ENCODE data around the gene KCNQ2.

DNA sequence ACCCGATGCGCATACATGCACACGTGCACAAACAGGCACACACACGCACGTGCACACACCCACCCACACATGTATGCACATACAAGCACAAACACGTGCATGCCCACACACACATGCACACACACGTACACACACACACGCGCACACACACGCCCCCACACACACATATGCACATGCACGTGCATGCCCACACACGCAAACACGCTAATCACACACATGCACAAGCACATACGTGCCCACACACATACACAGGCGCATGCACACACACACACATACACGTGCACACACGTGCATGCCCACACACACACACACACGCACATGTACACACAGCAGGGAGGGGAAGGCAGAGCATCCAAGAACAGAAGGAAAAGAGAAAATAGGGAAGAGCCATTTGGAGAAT, 84.5 kb downstream of the KCNQ2 start:
- TF ChIP-seq, protein P1, sequence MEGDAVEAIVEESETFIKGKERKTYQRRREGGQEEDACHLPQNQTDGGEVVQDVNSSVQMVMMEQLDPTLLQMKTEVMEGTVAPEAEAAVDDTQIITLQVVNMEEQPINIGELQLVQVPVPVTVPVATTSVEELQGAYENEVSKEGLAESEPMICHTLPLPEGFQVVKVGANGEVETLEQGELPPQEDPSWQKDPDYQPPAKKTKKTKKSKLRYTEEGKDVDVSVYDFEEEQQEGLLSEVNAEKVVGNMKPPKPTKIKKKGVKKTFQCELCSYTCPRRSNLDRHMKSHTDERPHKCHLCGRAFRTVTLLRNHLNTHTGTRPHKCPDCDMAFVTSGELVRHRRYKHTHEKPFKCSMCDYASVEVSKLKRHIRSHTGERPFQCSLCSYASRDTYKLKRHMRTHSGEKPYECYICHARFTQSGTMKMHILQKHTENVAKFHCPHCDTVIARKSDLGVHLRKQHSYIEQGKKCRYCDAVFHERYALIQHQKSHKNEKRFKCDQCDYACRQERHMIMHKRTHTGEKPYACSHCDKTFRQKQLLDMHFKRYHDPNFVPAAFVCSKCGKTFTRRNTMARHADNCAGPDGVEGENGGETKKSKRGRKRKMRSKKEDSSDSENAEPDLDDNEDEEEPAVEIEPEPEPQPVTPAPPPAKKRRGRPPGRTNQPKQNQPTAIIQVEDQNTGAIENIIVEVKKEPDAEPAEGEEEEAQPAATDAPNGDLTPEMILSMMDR (IDR thresholded peaks at IDR 0.05; ENCODE audit: insufficient read depth, low read length) = no peak
- TF ChIP-seq POLR2AphosphoS5 (IDR thresholded peaks at IDR 0.05; ENCODE audit: low read depth) (no peak), GABPA (IDR thresholded peaks at IDR 0.05; ENCODE audit: low read depth) (no peak)
- TF ChIP-seq, protein P2, sequence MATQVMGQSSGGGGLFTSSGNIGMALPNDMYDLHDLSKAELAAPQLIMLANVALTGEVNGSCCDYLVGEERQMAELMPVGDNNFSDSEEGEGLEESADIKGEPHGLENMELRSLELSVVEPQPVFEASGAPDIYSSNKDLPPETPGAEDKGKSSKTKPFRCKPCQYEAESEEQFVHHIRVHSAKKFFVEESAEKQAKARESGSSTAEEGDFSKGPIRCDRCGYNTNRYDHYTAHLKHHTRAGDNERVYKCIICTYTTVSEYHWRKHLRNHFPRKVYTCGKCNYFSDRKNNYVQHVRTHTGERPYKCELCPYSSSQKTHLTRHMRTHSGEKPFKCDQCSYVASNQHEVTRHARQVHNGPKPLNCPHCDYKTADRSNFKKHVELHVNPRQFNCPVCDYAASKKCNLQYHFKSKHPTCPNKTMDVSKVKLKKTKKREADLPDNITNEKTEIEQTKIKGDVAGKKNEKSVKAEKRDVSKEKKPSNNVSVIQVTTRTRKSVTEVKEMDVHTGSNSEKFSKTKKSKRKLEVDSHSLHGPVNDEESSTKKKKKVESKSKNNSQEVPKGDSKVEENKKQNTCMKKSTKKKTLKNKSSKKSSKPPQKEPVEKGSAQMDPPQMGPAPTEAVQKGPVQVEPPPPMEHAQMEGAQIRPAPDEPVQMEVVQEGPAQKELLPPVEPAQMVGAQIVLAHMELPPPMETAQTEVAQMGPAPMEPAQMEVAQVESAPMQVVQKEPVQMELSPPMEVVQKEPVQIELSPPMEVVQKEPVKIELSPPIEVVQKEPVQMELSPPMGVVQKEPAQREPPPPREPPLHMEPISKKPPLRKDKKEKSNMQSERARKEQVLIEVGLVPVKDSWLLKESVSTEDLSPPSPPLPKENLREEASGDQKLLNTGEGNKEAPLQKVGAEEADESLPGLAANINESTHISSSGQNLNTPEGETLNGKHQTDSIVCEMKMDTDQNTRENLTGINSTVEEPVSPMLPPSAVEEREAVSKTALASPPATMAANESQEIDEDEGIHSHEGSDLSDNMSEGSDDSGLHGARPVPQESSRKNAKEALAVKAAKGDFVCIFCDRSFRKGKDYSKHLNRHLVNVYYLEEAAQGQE (IDR thresholded peaks at IDR 0.05; ENCODE audit: insufficient replicate concordance, low read depth) = no peak

Data from HL-60 (cell line).